ENCODE data around the gene MISP.

DNA sequence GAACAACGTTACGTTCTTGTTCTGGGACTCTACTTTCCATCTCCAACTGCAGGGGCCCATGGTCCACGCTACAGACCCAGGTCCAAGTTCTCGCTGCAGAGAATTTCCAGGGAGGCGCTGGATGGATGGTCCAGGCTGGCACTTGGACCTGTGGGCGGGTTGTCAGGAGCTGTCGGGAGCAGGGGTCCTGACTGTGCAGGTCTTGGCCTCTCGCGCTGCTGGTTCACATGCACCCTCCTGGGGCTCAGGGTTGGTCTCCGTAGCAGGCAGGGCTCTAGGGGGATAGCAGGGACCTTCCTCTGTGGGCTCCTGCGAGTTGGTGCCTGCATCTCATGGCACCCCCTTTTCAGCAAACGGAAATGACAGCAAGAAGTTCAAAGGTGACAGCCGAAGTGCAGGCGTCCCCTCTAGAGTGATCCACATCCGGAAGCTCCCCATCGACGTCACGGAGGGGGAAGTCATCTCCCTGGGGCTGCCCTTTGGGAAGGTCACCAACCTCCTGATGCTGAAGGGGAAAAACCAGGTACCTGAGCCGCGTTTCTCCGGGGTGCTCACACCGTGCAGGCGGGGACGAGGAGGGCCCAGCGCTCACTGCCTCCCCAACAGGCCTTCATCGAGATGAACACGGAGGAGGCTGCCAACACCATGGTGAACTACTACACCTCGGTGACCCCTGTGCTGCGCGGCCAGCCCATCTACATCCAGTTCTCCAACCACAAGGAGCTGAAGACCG lies 52.9 kb downstream of the MISP start:
- TF ChIP-seq, protein P1, sequence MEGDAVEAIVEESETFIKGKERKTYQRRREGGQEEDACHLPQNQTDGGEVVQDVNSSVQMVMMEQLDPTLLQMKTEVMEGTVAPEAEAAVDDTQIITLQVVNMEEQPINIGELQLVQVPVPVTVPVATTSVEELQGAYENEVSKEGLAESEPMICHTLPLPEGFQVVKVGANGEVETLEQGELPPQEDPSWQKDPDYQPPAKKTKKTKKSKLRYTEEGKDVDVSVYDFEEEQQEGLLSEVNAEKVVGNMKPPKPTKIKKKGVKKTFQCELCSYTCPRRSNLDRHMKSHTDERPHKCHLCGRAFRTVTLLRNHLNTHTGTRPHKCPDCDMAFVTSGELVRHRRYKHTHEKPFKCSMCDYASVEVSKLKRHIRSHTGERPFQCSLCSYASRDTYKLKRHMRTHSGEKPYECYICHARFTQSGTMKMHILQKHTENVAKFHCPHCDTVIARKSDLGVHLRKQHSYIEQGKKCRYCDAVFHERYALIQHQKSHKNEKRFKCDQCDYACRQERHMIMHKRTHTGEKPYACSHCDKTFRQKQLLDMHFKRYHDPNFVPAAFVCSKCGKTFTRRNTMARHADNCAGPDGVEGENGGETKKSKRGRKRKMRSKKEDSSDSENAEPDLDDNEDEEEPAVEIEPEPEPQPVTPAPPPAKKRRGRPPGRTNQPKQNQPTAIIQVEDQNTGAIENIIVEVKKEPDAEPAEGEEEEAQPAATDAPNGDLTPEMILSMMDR (IDR thresholded peaks at IDR 0.05), result no peak
- TF ChIP-seq POLR2A (IDR thresholded peaks at IDR 0.05) (no peak), POLR2AphosphoS5 (IDR thresholded peaks at IDR 0.05) (no peak), EP300 (IDR thresholded peaks at IDR 0.05; ENCODE audit: low read depth) (no peak)

Data from transverse colon (tissue), 4 donors.